Endothelial cell of umbilical vein (primary cell): ENCODE data around the gene GPR34. TPM values are rescaled to one million over a fixed set of nuclear protein-coding genes. Genes with fewer than 3 reads are reported as not detected.

Experiments
- BruUV-seq: library from RNA; stranded (reverse); fragments of 400-500 nt; replicated peaks from 2 replicates; lab custom pipeline; 2021; lab: Mats Ljungman, UMichigan
- CTCF ChIA-PET: fragments of 300-600, 350-600 bp; sonication (Branson Sonifier 250); formaldehyde crosslinking; loops from one replicate; lab custom pipeline; 2021; ENCODE audit warnings: antibody characterized with exemption, inconsistent platforms; lab: Charles Lee
- POLR2A ChIA-PET: fragments of 300-600, 350-600 bp; sonication (Branson Sonifier 250); formaldehyde crosslinking; loops from one replicate; lab custom pipeline; 2021; ENCODE audit warnings: antibody characterized with exemption, inconsistent platforms; lab: Charles Lee
- DNase-seq: peaks from one replicate; pipeline ENCODE4 v3.0.0-alpha.2; 2011; ENCODE audit warnings: low read depth, low spot score
- FAIRE-seq: peaks from 2 replicates; lab custom pipeline; 2011; peaks lifted over from hg19 to GRCh38; lab: Jason Lieb, UNC
- H2AFZ ChIP-seq: 2 replicates; pipeline ENCODE4 v1.6.0; 2012; ENCODE audit warnings: low read depth, low read length, control low read depth, inconsistent platforms
- H3K27ac ChIP-seq: 2 replicates; pipeline ENCODE4 v1.5.1; 2011; ENCODE audit warnings: low read depth, mild to moderate bottlenecking, control low read depth, low read length, moderate library complexity; ENCODE audit not compliant: insufficient read depth
- H3K27me3 ChIP-seq, 2 experiments: 2 replicates each; pipeline versions ENCODE4 v1.6.0 to v1.6.1; 2011; ENCODE audit warnings: low read length in 2 of 2, mixed read lengths in 1 of 2; ENCODE audit not compliant: control insufficient read depth in 2 of 2, insufficient read depth in 2 of 2
- H3K36me3 ChIP-seq, 2 experiments: 2 replicates in 1 of 2; 3 replicates in 1 of 2; pipeline ENCODE4 v1.5.1; 2011; ENCODE audit warnings: low read length in 2 of 2, mild to moderate bottlenecking in 1 of 2, moderate library complexity in 1 of 2; ENCODE audit not compliant: control insufficient read depth in 2 of 2, insufficient read depth in 2 of 2; ENCODE audit errors: extremely low read depth in 1 of 2
- H3K4me1 ChIP-seq: 3 replicates; pipeline ENCODE4 v1.5.1; 2011; ENCODE audit warnings: mild to moderate bottlenecking, low read length; ENCODE audit not compliant: control insufficient read depth, insufficient read depth; ENCODE audit errors: extremely low read depth
- H3K4me2 ChIP-seq: 2 replicates; pipeline ENCODE4 v1.6.1; 2011; ENCODE audit warnings: low read length, control low read depth, mixed read lengths; ENCODE audit not compliant: insufficient read depth
- H3K4me3 ChIP-seq, 3 experiments: fragments of 200-600 bp in 1 of 3; sonication (generic), shearing (Covaris generic) in 1 of 3; replicated peaks in 1 of 3; 2 replicates each; pipeline ENCODE4 v1.5.1; 2011 to 2016; ENCODE audit warnings: control low read depth in 3 of 3, low read length in 3 of 3, mild to moderate bottlenecking in 2 of 3, inconsistent platforms in 1 of 3, low read depth in 1 of 3, moderate library complexity in 1 of 3; ENCODE audit not compliant: insufficient read depth in 1 of 3
- H3K79me2 ChIP-seq: 2 replicates; pipeline ENCODE4 v1.6.0; 2012; ENCODE audit warnings: low read length, inconsistent platforms; ENCODE audit not compliant: control insufficient read depth, insufficient read depth
- H3K9ac ChIP-seq: replicated peaks from 2 replicates; pipeline ENCODE3; 2011; ENCODE audit warnings: low read length, control low read depth; ENCODE audit not compliant: insufficient read depth; ENCODE audit errors: extremely low read depth
- H3K9me1 ChIP-seq: replicated peaks from 3 replicates; pipeline ENCODE4 v1.6.0; 2011; ENCODE audit warnings: mild to moderate bottlenecking, low read length; ENCODE audit not compliant: control insufficient read depth, insufficient read depth; ENCODE audit errors: extremely low read depth
- H3K9me3 ChIP-seq: replicated peaks from 2 replicates; pipeline ENCODE4 v1.5.1; 2012; ENCODE audit warnings: low read length, inconsistent platforms; ENCODE audit not compliant: control insufficient read depth, insufficient read depth
- H4K20me1 ChIP-seq: replicated peaks from 2 replicates; pipeline ENCODE3; 2011; ENCODE audit warnings: mild to moderate bottlenecking, low read length; ENCODE audit not compliant: control insufficient read depth, insufficient read depth; ENCODE audit errors: extremely low read depth
- CTCF ChIP-seq, 2 donors: IDR thresholded peaks; 1 replicate in 1 of 2; 2 replicates in 1 of 2; pipeline ENCODE4 v1.5.1; 2011; ENCODE audit warnings: low read length in 2 of 2, mild to moderate bottlenecking in 2 of 2, moderate library complexity in 2 of 2, control low read depth in 1 of 2, inconsistent platforms in 1 of 2, low read depth in 1 of 2; ENCODE audit not compliant: insufficient read depth in 1 of 2; ENCODE audit errors: extremely low read depth in 1 of 2
- EZH2 ChIP-seq: IDR thresholded peaks from 2 replicates; pipeline ENCODE4 v1.6.1; 2012; ENCODE audit warnings: borderline replicate concordance, low read depth, mild to moderate bottlenecking, moderate library complexity, low read length, inconsistent platforms; ENCODE audit not compliant: severe bottlenecking
- FOS ChIP-seq: IDR thresholded peaks from 2 replicates; pipeline ENCODE4 v1.6.1; 2011; ENCODE audit warnings: mild to moderate bottlenecking, low read length, moderate library complexity, borderline replicate concordance; ENCODE audit not compliant: insufficient read depth
- GATA2 ChIP-seq: IDR thresholded peaks from 2 replicates; pipeline ENCODE4 v1.7.0; 2011; ENCODE audit warnings: low read depth, mild to moderate bottlenecking, moderate library complexity, mixed read lengths, low read length; ENCODE audit not compliant: insufficient read length, insufficient read depth
- JUN ChIP-seq: IDR thresholded peaks from 2 replicates; pipeline ENCODE4 v1.6.1; 2011; ENCODE audit warnings: borderline replicate concordance, low read depth; ENCODE audit not compliant: insufficient read length, insufficient read depth
- MAX ChIP-seq: IDR thresholded peaks from 2 replicates; pipeline ENCODE4 v1.6.1; 2011; ENCODE audit not compliant: insufficient read depth, insufficient read length
- MYC ChIP-seq: IDR thresholded peaks from one replicate; pipeline ENCODE4 v1.6.1; 2011; ENCODE audit warnings: mild to moderate bottlenecking, low read depth, low read length
- POLR2A ChIP-seq: IDR thresholded peaks from 2 replicates; pipeline ENCODE4 v1.6.1; 2012; ENCODE audit warnings: low read depth, mild to moderate bottlenecking, control low read depth, low read length
- POLR2AphosphoS5 ChIP-seq: IDR thresholded peaks from 2 replicates; pipeline ENCODE4 v1.6.1; 2012; ENCODE audit warnings: low read depth, mild to moderate bottlenecking, control low read depth, low read length, moderate library complexity; ENCODE audit not compliant: insufficient read depth
- dilution Hi-C: fragments of 300-500 bp; cut with MboI; formaldehyde crosslinking; loops from one replicate; pipeline ENCODE4 v1.15.0; 2019; ENCODE audit warnings: low sequenced_read_pairs; ENCODE audit not compliant: extremely low pct_ligation_motif_present
- intact Hi-C: fragments of 100-400 bp; cut with micrococcal nuclease; formaldehyde crosslinking; loops from one replicate; pipeline ENCODE4 v1.10.0; 2022
- polyA plus RNA-seq, 4 experiments: library from polyadenylated mRNA; depleted of rRNA in 3 of 4; stranded (reverse) in 3 of 4; unstranded in 1 of 4; fragments of >200 nt; gene quantifications; 2 replicates each; pipeline versions ENCODE4 v1.2.1 to v1.2.3, GENCODE V29; 2011 to 2012; ENCODE audit warnings: missing spikeins in 1 of 4
- total RNA-seq: library from RNA; stranded (reverse); gene quantifications from 2 replicates; pipeline ENCODE4 v1.2.3, GENCODE V29; 2021

Gene GPR34
- total and polyA plus RNA-seq, 2 donors (not counting 3 experiments of a cell fraction or from before 2014, with no cell fraction given): not detected

GRCh38 chrX:41684138-41684537, 4.6 kb upstream of the GPR34 start:
- no peaks in the 10 kb centered on the region for H3K79me2 ChIP-seq
- ChIA-PET POLR2A (no interaction called here), CTCF (no interaction called here)
- no peaks in the 10 kb centered on the region for H3K9me1 ChIP-seq
- H2AFZ ChIP-seq: no peak overlapping the region
- TF ChIP-seq MAX (no peak), EZH2 (no peak), POLR2AphosphoS5 (no peak), POLR2A (no peak), CTCF (IDR thresholded peaks at IDR 0.05; ENCODE audit: extremely low read depth in 1 of 2, insufficient read depth in 1 of 2, low read depth in 1 of 2, low read length in 2 of 2) (no peak), FOS (no peak), MYC (no peak), GATA2 (no peak), JUN (no peak)
- no peaks in the 10 kb centered on the region for H4K20me1 ChIP-seq
- no peaks in the 10 kb centered on the region for H3K27me3 ChIP-seq
- peak; percentile 90 for FAIRE-seq
- intact Hi-C loops (no loop called here), dilution Hi-C loops (no loop called here)
- no peaks in the 10 kb centered on the region for H3K36me3 ChIP-seq
- no peaks in the 10 kb centered on the region for H3K9me3 ChIP-seq
- no peak overlapping the region for H3K4me2 ChIP-seq
- no peak overlapping the region for H3K27ac ChIP-seq
- no TSS peak for BruUV-seq
- H3K4me1 ChIP-seq: no peaks in the 10 kb centered on the region
- peak; percentile 85 for DNase-seq
- no peak overlapping the region for H3K9ac ChIP-seq
- no peak overlapping the region for H3K4me3 ChIP-seq
